Adrenal gland (tissue), 12 donors: ENCODE measurements around the gene ERRFI1. TPM values are rescaled to one million over a fixed set of nuclear protein-coding genes. Genes with fewer than 3 reads are reported as not detected.

Experiments
- DNase-seq, 7 donors: peaks; one replicate each; pipeline ENCODE4 v3.0.0-alpha.2; 2019 to 2020
- H3K27ac ChIP-seq, 5 donors: fragments of 200-600 bp; sonication (generic) in 4 of 5; 1 replicate in 3 of 5; 2 replicates in 2 of 5; pipeline versions ENCODE4 v1.5.1 to v1.8.0; 2016 to 2020; ENCODE audit warnings: mild to moderate bottlenecking in 1 of 5
- H3K27me3 ChIP-seq: fragments of 200-600 bp; 2 replicates; pipeline ENCODE4 v1.8.0; 2021
- H3K36me3 ChIP-seq, 2 donors: fragments of 200-600 bp; replicated peaks in 1 of 2; 1 replicate in 1 of 2; 2 replicates in 1 of 2; pipeline versions ENCODE4 v1.5.1 to v1.8.0; 2018 to 2022
- H3K4me1 ChIP-seq, 2 donors: fragments of 200-600 bp; replicated peaks in 1 of 2; 1 replicate in 1 of 2; 2 replicates in 1 of 2; pipeline versions ENCODE4 v1.5.1 to v1.8.0; 2018 to 2021
- H3K4me3 ChIP-seq, 4 donors: fragments of 200-600 bp; sonication (generic) in 3 of 4; one replicate each; pipeline ENCODE4 v1.5.1; 2016 to 2018
- H3K9me3 ChIP-seq, 3 donors: fragments of 200-600 bp; sonication (generic) in 1 of 3; replicated peaks in 1 of 3; 1 replicate in 2 of 3; 2 replicates in 1 of 3; pipeline versions ENCODE4 v1.5.1 to v1.8.0; 2016 to 2021
- POLR2A ChIP-seq, 2 donors: fragments of 450-650 bp; IDR thresholded peaks; one replicate each; pipeline ENCODE4 v1.6.1; 2017; ENCODE audit warnings: antibody characterized with exemption in 2 of 2, mild to moderate bottlenecking in 2 of 2, moderate library complexity in 1 of 2
- WGBS, 4 donors: extraction: QIAGEN DNeasy Blood & Tissue Kit in 2 of 4; methylation state at CpG; one replicate each; pipeline versions ENCODE4 v1.1.5 to v1.1.7; 2013 to 2017; 5-methylcytosine and 5-hydroxymethylcytosine counted together
- intact Hi-C, 2 donors: fragments of 100-400 bp; cut with DNase I; formaldehyde crosslinking; loops; one replicate each; pipeline versions ENCODE4 v1.14.1 to v1.15.0; 2022 to 2023
- polyA plus RNA-seq, 3 donors: library from polyadenylated mRNA; stranded (reverse); fragments of 200-250 nt in 2 of 3; fragments of 350-450 nt in 1 of 3; fragmentation: Illumina TruSeq in 1 of 3; extraction: RNeasy Lipid Tissue Mini Kit (QIAGEN cat#74804) in 1 of 3; gene quantifications; one replicate each; pipeline ENCODE4 v1.2.3, GENCODE V29; 2013 to 2014
- total RNA-seq, 9 donors: library from RNA; depleted of rRNA in 4 of 9; stranded (reverse); fragments of >200 nt in 4 of 9; fragments of 120-200 nt in 1 of 9; fragmentation: NEBNext Ultra II Directional in 1 of 9; extraction: Animal tissue kit (Norgen Biotek cat#: 25700) in 1 of 9; gene quantifications; one replicate each; pipeline versions ENCODE4 v1.1.0 to v1.2.4, GENCODE V29; 2013 to 2023
- TF ChIP-seq, protein P1 (sequence below), 6 experiments: fragments of 450-650 bp in 4 of 6; fragments of 200-600 bp in 2 of 6; sonication (generic) in 1 of 6; IDR thresholded peaks; 1 replicate in 5 of 6; 2 replicates in 1 of 6; pipeline versions ENCODE4 v1.5.1 to v1.8.0; 2016 to 2021; ENCODE audit warnings: antibody characterized with exemption in 6 of 6, mild to moderate bottlenecking in 2 of 6, moderate library complexity in 1 of 6
- donor health status: healthy with polysubstance abuse.
- donor health status: Bipolar disorder and iron deficiency.
- donor health status: DM: yes; HTN: yes; CAD: no.
- donor health status: DM: no; HTN: no; CAD: no.
- donor health status: DM: no; HTN: no; CAD: no.
- donor health status: DM: yes; HTN: yes; CAD: no.

ERRFI1 gene
- total and polyA plus RNA-seq, 12 donors, result 14.4 to 71.5 (median 25.7) TPM

DNA sequence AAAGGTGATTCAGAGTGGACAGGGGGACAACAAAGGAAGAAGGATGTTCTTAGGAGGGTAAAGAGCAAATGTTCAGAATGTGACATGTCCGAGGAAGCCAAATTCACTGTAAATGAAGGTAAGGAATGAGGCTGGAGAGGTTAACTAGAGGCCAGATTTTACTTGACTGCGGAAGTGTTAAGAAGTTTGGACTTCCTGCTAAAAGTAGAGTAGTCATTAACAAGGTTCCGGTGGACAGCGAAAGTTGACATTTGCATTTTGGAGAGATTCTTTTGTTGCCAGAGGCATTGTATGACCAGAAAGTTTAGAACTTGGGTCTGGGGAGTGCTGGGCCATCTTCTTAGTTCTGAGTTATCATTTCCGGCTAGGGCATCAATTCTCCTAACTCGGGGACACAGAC lies 7.2 kb upstream of the ERRFI1 start:
- no peaks in the 10 kb centered on the region for H3K9me3 ChIP-seq
- no peak for DNase-seq
- H3K4me1 ChIP-seq, result no peaks in the 10 kb centered on the region
- intact Hi-C loops, result loop anchor here (5.0 to 10.0 kb wide), 4 partner anchors 91 to 204 kb away; no protein-coding TSS in a partner anchor
- TF ChIP-seq, protein P1, sequence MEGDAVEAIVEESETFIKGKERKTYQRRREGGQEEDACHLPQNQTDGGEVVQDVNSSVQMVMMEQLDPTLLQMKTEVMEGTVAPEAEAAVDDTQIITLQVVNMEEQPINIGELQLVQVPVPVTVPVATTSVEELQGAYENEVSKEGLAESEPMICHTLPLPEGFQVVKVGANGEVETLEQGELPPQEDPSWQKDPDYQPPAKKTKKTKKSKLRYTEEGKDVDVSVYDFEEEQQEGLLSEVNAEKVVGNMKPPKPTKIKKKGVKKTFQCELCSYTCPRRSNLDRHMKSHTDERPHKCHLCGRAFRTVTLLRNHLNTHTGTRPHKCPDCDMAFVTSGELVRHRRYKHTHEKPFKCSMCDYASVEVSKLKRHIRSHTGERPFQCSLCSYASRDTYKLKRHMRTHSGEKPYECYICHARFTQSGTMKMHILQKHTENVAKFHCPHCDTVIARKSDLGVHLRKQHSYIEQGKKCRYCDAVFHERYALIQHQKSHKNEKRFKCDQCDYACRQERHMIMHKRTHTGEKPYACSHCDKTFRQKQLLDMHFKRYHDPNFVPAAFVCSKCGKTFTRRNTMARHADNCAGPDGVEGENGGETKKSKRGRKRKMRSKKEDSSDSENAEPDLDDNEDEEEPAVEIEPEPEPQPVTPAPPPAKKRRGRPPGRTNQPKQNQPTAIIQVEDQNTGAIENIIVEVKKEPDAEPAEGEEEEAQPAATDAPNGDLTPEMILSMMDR (IDR thresholded peaks at IDR 0.05), result no peak
- no peak for TF ChIP-seq POLR2A (IDR thresholded peaks at IDR 0.05)
- H3K36me3 ChIP-seq, result no peaks in the 10 kb centered on the region
- no peak overlapping the region for H3K4me3 ChIP-seq
- H3K27ac ChIP-seq, result no peak overlapping the region
- 82 to 91% (median 85%) methylated on average over 6 of the region's 6 CpGs for WGBS, 4 donors
- H3K27me3 ChIP-seq, result no peaks in the 10 kb centered on the region

DNA sequence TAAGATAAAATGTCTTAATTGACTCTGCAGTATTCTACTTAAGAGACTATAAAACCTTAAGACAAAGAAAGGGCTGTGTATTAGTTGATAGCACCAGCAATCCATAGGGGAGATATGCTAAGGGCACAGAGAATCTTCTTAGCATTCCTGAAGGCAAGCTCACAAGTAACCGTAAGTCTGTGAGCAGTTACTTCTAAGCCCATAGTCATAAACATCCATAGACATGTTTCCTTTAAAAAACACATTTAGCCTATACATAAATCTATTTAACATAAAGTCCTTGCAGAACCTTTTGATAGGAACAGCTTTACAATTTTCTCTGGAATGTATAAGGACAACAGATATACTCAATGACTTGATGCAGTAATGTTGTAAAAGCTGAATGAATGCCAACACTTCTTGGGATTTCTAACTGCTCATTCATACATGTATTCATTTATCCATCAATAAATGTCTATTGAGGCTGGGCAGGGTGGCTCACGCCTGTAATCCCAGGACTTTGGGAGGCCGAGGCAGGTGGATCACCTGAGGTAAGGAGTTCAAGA lies 6.3 kb upstream of the ERRFI1 start:
- no peak overlapping the region for H3K27ac ChIP-seq
- TF ChIP-seq, protein P1 (IDR thresholded peaks at IDR 0.05), result no peak
- TF ChIP-seq POLR2A (IDR thresholded peaks at IDR 0.05), result no peak
- H3K4me1 ChIP-seq, result peaks cover 0 to 4% of the 10 kb centered on the region in 2 donors
- intact Hi-C loops, result loop anchor here (5.0 to 10.0 kb wide), 4 partner anchors 92 to 205 kb away; no protein-coding TSS in a partner anchor
- H3K4me3 ChIP-seq, result no peak overlapping the region
- H3K9me3 ChIP-seq, result no peaks in the 10 kb centered on the region
- 85 to 91% (median 89%) methylated on average over 2 to 3 of the region's 3 CpGs for WGBS, 4 donors
- no peak for DNase-seq
- H3K27me3 ChIP-seq, result no peaks in the 10 kb centered on the region
- H3K36me3 ChIP-seq, result no peaks in the 10 kb centered on the region

DNA sequence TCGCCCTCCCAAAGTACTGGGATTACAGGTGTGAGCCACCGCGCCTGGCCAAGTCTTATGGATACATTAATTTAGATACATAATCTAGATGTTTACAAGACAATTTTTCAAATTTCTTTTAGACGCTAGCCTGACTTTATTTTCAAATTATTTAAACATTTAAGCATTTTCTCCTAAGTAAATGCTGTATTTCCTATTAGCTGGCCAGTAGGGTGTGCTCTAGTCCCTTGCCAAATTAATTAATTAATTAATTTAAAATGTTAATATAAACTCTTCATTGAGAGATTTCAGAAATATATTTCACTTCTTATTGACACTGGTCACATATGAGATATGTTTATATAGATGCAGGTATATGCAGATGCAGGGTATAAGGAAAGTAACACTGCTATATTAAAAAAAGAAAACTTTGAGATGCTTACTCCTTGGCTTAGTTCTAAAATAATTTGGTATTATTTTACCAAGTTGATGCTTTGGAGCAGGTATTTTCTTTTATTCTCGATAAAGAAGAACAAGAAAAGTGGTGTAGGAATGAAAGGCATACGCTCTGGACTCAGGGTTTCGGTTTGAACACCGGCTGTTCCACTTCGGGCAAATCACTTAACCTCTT lies 5.2 kb upstream of the ERRFI1 start:
- peak in 2 of 7 donors; percentile 31 to 49 for DNase-seq
- intact Hi-C loops, result loop anchor here (5.0 to 10.0 kb wide), 4 partner anchors 94 to 206 kb away; no protein-coding TSS in a partner anchor

DNA sequence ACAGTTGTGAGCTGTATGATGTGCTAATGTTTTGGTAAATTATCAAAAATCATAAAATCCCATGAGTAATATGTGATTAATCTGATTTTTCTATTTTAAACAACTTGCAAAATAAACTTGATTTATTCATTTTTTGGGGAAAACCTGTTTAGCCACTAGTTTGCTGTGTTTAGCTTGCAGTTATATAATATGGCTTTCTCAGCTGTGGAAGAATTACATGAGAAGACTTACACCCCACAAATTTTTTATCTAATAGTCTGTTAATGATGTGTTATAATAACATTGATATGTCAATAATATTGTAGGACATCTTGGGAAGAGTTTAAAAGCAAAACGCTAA lies 2.4 kb upstream of the ERRFI1 start:
- Histone ChIP-seq H3K27ac (peak overlapping the region in 2 of 5 donors; percentile 46 to 82), H3K27me3 (no peaks in the 10 kb centered on the region), H3K9me3 (no peaks in the 10 kb centered on the region), H3K4me1 (peaks cover 14 to 26% of the 10 kb centered on the region in 2 donors), H3K36me3 (no peaks in the 10 kb centered on the region), H3K4me3 (no peak overlapping the region)
- DNase-seq, result no peak
- no peak for TF ChIP-seq POLR2A (IDR thresholded peaks at IDR 0.05)
- TF ChIP-seq, protein P1 (IDR thresholded peaks at IDR 0.05), result no peak
- WGBS, 4 donors, result 54 to 59% (median 55%) methylated on average over 1 of the region's 1 CpG
- intact Hi-C loops, result loop anchor here (5.0 to 10.0 kb wide), 2 partner anchors 286 to 289 kb away; partner anchors contain the start of gene SLC45A1 (in 2 of the 2)

More for the DNA sequence above, 5.2 kb upstream of the ERRFI1 start:
- Histone ChIP-seq H3K27me3 (no peaks in the 10 kb centered on the region), H3K27ac (no peak overlapping the region), H3K4me1 (peaks cover 7 to 13% of the 10 kb centered on the region in 2 donors), H3K4me3 (no peak overlapping the region), H3K9me3 (no peaks in the 10 kb centered on the region), H3K36me3 (no peaks in the 10 kb centered on the region)
- TF ChIP-seq, protein P1 (IDR thresholded peaks at IDR 0.05), result peak; percentile 63 to 90 (median 82)
- TF ChIP-seq POLR2A (IDR thresholded peaks at IDR 0.05), result no peak
- whole genome bisulfite sequencing, 4 donors, result 69 to 78% (median 72%) methylated on average over 9 of the region's 9 CpGs
